Measurements from ENCODE around the gene COMMD3. TPM values are rescaled to one million over a fixed set of nuclear protein-coding genes. Genes with fewer than 3 reads are reported as not detected.

The COMMD3 gene
- total and polyA plus RNA-seq, 9 of the 15 experiments (the other 6 are each of a cell fraction or from before 2014, with no cell fraction given) = 50.7 to 217 (median 80.1) TPM

DNA sequence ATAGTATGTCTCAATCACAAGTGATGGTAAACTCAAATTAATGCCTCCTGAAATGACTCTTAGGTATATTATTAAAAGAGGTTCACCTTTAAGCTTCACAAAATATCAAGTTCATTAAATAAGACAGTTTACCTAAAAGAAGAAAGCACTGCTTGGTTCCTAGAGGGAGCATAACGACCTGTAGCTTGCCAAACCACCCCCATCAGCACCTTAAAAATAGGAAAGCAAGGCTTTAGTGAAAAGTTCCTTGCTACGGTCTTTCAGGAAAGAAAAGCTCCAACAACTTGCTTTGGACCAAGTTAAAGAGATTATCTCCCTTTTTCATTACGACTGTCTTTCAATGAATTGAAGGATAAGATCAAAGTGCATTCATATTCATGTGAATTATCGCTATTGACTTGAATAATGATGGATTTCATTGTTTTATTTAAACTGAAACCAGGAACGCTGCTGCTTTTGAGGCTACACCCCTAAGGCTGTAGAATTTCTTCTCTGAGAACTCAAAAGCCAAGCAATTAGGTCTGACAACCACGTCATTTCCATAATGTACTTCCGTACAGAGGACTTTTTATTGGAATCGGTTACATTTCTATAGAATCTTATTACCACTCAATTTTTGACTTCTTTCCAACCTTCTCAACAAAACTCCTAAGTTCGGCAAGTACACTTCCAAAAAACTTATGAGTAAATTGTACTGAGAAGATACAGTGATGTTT is 22.2 kb downstream of the COMMD3 start:
- POLR2A ChIA-PET = interaction anchor here (0.9 to 1.6 kb wide), 2 partner anchors 16 to 217 kb away, joined by 3 to 6 read pairs; no protein-coding TSS in a partner anchor
- DNase-seq (ENCODE audit: extremely low read depth in 1 of 4, low spot score in 3 of 4) (no peak), ATAC-seq (no peak), FAIRE-seq (peak; percentile 57)
- Histone ChIP-seq H3K9me3 (replicated peaks; ENCODE audit: control insufficient read depth, insufficient read depth, low read depth, low read length) (peaks cover 3% of the 10 kb centered on the region; the same call in 1 of the 2 replicates), H3K36me3 (ENCODE audit: control insufficient read depth, insufficient read depth, low read length) (0 out of 3 replicates have a peak, but pooled peaks cover 3% of the 10 kb centered on the region), H3K79me2 (ENCODE audit: control insufficient read depth, insufficient read depth, low read length) (no peaks in the 10 kb centered on the region), H2AFZ (ENCODE audit: low read depth, low read length) (peak overlapping the region; percentile 60), H3K27ac (ENCODE audit: extremely low read depth, low read depth, low read length) (no peak overlapping the region), H3K9ac (ENCODE audit: insufficient read depth in 1 of 2, low read depth in 2 of 2, low read length in 2 of 2) (peak overlapping the region in 1 of 2 experiments; percentile 11; a peak in 1 of 4 replicates), H3K9me1 (ENCODE audit: control insufficient read depth, insufficient read depth, low read length) (no peaks in the 10 kb centered on the region), H3K27me3 (ENCODE audit: control insufficient read depth in 2 of 2, insufficient read depth in 2 of 2, low read length in 2 of 2) (no peaks in the 10 kb centered on the region), H3K4me1 (replicated peaks in 1 of 2; ENCODE audit: control insufficient read depth in 2 of 2, insufficient read depth in 2 of 2, low read length in 2 of 2) (peaks cover 12 to 13% of the 10 kb centered on the region in 2 experiments; a peak in 4 of 5 replicates), H3K4me2 (ENCODE audit: insufficient read depth, low read length) (no peak overlapping the region), H4K20me1 (replicated peaks; ENCODE audit: control insufficient read depth, insufficient read depth, low read length) (no peaks in the 10 kb centered on the region), H3K4me3 (no peak overlapping the region)
- CTCF ChIA-PET (ENCODE audit: low intra/inter-chr PET ratio) = no interaction called here
- in situ Hi-C loops (cut with MboI) (no loop called here), intact Hi-C loops (cut with micrococcal nuclease) (no loop called here)
- BruUV-seq (replicated peaks) = no TSS peak
- WGBS (ENCODE audit: insufficient coverage, low coverage, missing lambda C conversion rate) = 61% methylated on average over 9 of the region's 9 CpGs
- TF ChIP-seq NFRKB (IDR thresholded peaks at IDR 0.05; ENCODE audit: low read depth) (no peak), REST (IDR thresholded peaks at IDR 0.05; ENCODE audit: borderline replicate concordance) (peak; percentile 40; the same call in 1 of the 2 replicates), REST (CRISPR knock-in tag; IDR thresholded peaks at IDR 0.05; ENCODE audit: low read depth) (no peak)

Measured in K562 (cell line).